Non-pigmented ciliary epithelial cell (primary cell): Measurements from ENCODE around the gene CCND3.
"Not testable (repeated sequence)": the region's sequence is repeated elsewhere in the genome, so short reads cannot be mapped to it uniquely, and the experiment has no call there.

Experiments
- DNase-seq: peaks from one replicate; pipeline ENCODE4 v3.0.0-alpha.2; 2010; ENCODE audit warnings: low read depth

Gene CCND3

DNA sequence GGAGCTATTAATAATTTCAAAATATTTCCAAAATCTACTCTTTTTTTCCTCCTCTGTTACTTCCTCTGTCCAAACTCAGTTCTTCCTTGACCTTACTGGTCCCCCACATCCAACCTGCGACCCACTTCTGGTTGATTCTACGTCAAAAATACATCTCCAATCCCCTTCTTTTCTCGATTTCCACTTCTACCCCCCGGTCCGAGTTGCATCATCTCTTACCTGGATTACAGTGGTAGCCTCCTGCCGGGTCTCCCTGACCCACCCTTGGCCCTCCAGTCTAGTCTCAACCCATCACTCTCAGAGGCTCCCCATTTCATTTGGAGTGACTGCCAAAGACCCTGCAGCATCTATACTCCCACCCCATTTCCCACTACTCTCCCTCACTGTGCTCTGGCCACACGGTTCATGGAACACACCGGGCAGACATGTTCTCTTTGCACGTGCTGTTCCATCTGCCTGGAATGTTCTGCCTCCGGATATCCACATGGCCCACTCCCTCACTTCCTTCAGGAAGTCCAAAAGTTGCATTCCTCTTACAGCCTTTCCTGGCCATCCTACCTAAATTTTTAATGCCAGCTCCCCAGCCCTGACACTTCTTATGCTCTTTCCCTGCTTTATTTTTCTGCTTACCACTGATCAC lies 6.1 kb upstream of the CCND3 start:
- no peak for DNase-seq

DNA sequence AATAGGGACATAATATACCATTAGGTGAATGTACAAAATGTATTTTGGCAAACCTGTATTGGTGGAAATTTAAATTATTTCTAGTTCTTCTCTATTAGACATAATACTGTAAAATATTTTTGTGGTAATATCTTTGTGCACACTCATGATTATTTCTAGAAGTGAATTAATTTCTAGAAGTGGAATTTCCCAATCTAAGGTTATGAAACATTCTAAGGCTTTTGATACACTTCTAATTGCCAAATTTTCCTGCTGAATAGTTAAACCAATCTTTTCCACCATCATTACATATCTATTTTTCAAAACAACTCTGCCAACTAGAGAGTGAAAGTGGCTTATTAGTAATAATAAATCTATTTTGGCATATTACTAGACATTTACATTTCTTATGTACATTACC lies 1.8 kb upstream of the CCND3 start:
- DNase-seq = no peak

DNA sequence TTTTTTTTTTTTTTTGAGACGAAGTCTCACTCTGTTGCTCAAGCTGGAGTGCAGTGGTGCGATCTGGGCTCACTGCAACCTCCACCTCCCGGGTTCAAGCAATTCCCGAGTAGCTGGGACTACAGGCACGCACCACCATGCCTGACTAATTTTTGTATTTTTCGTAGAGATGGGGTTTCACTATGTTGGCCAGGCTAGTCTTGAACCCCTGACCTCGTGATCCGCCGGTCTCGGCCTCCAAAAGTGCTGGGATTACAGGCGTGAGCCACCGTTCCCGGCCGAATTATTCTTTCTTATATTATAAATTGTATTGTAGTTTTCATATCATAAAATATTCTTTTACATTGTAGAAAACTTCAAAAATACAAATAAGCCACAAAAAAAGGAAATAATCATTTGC lies 1.3 kb upstream of the CCND3 start:
- not testable (repeated sequence) for DNase-seq

DNA sequence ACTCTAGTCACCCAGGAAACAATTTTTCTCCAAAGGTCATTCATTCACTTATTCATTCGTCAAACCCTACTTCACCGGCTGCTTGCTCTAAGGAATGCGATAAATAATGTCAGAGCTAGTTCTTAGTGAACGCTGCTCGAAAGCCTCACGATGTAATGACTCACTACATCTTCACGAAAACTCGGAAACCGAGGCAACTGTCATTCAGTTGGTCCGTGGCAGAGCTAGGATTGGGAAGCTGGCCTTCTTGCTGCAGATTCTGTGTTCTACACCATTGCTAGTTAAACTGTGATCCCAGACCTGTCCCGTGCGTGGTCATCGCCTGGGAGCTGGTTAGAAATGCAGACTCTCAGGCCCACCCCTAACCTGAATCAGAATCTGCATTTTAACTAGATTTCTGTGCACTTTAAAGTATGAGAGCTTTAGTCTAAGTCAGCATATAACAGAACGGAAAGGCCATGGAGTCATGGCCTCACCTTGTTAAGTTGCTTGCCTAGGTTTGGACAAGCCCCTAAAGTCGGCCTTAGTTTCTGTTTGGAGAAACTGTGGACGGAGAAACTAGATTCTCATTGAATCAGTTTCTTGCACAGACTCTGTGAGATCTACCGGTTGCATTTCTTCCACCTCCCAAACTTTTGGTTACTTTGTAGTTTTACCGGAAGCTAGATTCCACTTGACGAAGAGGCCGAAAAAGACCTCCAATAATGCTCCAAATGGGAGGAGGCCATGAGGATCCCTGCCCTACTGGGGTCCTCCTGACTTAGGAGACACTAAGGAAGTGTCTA lies 651 bp upstream of the CCND3 start:
- peak; percentile 71 for DNase-seq

DNA sequence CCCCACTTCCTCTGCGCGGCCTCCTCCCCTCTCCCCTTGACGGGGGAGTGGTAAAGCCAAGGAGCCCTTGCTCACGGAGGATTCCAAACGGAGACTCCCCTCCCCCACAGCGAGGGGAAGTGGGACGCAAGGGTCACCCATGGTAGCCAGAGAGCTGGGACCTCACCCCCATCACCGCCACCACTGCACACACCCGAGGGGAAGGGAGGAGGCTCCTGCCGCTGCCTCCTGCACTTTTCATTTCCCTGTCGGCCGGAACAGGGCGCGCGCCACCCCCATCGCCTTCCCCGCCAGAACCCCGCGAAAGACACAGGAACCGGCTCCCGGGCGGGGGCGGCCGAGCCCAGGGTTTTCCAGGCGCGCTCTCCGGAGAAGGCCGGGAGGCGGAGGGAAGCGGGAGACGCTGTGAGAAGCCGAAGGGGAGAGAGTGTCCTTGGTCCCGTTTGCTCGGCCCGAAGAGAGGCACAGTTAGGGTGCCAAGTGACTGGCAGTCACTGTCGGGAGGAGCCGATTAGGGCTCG lies 789 bp downstream of the CCND3 start:
- no peak for DNase-seq

DNA sequence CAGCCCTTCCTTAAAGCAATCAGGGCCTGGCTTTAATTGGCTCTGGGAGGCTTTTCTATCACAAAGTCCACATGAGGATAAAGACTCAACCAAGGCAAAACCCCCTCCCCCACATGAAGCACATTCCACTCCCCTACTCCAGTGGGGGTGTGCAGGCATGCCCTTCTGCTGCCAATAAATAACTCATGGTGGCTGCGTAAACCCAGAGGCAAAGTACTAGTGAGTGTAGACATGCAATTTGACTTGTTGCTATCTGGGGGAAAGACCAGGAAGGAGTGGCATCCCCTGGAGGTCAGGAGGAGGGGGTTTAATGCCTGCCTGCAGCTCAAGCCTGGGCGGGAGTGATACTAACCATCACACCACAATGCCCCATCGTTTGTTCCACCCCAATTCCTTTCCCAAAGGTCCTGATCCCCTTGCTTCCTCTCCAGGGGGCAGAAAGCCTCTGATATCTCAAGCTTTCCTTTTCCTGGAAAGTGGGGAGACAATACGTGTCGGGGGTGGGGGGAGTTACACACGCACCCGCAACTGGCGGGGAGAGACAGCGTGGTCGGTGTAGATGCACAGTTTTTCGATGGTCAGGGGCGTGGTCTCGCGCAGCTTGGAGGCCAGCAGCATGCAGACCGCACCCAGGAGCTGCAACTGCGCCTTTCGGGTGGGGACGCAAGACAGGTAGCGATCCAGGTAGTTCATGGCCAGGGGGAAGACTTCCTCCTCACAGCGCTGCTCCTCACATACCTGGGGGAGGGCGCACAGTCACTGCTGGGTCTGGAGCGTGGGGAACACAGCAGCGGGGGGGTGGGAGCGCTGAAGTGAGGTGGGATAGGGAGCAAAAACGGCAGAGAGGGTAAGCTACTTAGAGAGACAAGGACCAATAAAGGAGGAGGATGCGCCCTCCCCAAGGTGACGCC lies 1.5 kb downstream of the CCND3 start:
- DNase-seq = no peak

DNA sequence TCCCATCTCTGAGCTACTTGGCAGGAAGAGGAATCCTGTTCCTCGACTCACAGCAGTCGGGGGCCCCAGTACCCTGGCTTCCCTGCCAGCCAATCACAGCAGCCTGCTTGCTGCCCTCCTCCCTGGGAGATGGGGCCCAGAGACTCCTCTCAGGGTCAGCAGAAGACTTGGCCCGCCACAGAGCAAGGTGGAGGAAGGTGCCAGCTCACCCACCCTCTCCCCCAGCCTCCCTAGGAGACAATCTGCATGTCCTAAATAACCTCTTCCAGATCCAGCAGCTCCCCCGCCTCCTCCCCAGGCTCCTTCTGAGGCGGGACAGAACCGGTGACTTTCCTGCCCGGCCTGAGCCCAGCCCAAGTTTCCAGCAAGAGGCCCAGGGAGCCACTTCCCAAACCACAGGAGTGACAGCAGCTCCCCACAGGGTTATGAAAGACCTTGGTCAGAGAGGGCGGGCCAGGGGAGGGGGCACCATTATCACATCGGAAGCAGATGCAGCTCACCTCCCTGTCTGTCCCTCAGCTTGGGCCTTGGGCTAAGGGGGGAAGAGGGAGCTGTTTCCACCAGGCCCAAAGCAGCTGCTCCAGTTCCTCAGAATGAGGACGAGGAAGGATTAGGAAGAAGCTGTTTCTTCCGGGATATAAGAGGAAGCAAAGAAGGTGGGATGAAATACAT lies 2.3 kb downstream of the CCND3 start:
- no peak for DNase-seq

DNA sequence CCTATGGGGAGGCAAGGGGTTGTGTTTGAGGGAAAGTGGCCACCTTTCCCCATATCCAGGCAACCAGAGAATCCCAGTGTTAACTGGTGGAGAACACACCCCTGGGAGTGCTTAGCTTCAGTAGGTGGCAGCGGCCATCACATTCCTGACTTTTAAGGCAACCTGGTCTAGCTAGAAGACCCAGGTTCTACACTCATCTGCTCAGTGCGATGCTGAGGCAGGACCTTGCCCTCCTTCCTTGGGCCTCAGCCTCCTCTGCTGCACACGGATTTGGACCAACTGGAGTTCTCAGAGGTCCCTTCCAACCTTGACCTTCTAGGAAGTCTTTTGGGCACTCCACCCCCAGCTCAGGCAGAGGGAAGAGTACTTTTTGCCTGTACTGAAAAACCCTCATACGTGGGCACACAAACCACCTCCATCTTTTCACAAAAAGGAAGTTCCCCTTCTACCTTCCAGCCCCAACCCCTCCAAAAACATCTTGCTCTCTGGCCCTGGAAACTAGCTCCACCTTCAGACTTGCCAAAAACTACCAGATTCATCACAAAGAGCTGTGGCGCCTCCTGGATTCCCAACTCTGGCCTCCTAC lies 2.9 kb downstream of the CCND3 start:
- no peak for DNase-seq

DNA sequence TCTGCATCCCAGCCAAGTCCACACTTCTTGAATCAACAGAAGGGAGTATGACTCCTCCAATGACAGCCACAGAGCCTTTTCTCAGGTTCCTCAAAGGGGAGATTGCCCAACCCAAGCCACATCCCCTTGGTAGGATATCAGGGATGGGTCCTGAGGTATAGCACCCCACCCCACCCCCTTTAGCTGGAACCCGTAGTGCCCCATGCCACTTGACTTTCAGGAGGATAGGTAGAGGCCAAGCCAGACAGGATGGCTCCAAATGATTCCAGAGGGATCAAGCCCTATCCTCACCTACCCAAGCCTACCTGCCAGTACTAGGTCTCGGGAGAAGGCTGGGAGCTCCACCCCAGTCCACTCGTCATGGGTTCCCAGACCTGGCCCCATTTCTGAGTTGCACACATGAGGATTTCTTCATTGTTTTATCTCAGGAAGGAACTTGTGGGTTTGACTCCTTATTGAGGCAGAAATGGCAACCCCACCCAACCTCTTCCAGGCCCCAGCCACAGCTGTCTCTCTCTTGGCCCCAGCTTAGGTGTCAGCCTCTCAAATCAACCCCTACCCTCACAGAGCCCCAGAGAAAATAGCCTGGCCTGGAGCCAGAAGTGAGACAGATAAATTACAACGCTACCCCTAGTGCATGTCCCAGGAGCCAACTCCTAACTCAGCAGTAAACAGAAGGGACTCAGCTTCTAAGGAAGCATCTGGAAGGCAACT lies 3.6 kb downstream of the CCND3 start:
- DNase-seq = no peak

DNA sequence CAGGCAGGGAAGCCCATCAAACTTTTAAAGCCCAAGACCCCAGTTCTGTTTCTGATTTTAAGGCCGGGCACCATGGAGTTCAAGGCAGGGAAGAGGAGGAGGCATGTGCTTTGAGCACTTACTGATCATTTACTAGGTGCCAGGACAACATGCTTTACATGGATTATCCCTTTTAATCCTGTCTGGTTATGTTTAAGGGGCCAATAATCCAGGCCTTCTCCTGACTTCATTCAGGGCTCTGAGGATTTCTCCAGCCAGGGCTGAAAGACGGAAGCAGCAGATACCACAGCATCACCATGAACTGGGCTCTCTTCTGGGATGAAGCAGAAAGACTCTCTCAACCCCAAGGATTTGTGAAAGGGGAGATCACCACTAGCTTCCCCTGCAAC lies 4.1 kb downstream of the CCND3 start:
- DNase-seq = no peak

DNA sequence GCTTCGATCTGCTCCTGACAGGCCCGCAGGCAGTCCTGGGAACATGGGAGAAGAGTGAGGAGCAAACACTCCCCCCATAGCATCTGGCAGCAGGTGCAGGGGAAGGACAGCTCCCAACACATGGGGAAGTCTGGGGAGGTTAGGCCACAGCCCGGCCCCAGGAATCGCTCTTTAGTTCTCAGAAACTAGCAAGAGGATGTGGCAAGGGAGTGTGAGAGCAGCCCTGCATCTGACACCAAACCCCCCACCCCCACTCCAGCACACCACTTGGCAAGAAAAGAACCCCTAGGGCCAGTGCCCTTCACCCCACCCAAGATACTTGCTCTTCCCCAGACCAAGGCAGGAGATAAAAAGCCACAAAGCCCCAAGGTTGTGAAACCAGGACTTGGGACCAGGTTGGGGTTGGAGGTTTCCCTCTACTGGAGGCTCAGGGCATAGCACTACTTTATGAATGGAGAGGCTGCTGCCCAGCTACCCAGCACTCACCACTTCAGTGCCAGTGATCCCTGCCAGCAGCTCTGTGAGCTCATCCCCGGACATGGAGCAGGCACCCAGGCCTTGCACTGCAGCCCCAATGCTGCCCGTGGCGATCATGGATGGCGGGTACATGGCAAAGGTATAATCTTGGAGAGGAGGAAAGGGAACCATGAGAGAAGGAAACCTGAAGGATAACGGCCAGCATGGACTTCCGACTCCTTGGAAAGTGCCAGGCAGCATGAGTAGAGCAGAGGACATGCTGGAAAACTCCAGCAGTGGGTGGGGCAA lies 5.4 kb downstream of the CCND3 start:
- DNase-seq = peak; percentile 60

DNA sequence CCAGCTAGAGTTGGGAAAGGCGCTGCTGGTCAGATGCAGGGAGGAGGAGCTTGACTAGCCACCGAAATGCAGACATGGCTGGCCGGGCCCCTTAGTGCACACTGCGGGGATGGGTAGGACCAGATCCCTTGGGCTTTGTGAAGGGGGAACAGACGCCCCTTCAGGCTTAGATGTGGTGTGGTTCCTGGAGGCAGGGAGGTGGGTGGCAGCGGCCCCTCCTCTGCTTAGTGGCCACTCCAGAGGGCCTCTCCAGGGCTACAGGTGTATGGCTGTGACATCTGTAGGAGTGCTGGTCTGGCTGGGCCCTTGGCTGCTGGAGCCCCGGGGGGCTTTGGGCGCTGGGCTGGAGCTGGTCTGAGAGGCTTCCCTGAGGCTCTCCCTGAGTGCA lies 5.9 kb downstream of the CCND3 start:
- DNase-seq = no peak

DNA sequence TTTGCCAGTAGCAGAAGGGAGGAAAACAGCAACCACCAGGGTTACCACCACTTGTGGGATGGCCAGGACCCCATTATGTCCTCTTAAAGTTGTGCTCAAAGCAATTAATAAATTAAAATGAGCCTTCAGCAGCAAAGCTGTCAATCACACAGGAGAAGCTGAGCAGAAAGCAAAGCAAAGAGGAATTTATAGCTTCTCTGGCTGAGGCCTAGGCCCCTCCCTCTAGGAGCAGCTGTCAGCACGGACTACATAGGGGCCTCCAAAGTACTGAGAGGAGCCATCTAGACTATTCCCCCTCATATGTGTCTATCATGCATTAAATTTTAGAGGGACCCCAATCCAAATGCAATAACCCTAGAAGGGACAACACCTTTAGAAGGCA lies 6.4 kb downstream of the CCND3 start:
- DNase-seq = no peak

DNA sequence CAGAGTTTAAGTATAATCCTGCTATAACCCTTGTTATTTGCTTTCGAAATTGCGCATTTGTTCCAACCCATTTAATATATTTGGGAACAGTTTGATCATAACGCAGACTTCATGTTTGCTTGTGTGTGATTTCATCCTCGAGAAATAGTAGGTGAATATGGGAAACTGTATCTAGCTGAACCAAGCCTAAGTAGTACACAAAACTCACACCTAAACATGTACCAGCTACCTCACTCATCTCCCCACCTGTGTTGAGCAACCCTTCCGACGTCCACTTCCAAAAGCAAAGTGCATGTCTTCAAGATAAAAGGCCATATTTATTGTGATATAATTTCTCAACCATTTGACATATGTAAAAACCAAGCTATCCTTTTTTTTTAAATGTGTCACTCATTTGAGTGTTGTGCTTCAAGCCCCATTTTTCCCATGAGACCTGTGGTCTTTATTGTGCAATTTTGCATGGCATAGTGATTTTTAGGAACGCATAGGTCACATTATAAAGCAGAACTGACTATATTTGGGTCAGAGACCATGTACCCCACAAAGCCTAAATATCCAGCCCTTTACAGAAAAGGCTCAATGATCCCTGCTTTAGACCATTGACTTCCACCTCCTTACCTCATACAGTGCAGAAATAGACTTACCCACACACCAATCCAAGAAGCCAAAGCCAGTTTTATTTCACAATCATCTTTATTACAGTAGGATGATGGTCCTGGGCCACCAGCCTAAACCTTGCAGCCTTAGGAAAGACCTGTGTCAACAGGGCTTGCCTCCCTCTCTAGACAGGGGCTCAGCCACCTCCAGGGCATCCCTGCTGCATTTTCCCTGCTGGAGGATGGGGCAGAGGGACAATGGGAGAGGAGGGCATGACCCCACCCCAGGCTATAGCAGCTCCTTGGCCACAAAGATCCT lies 7.1 kb downstream of the CCND3 start:
- no peak for DNase-seq

DNA sequence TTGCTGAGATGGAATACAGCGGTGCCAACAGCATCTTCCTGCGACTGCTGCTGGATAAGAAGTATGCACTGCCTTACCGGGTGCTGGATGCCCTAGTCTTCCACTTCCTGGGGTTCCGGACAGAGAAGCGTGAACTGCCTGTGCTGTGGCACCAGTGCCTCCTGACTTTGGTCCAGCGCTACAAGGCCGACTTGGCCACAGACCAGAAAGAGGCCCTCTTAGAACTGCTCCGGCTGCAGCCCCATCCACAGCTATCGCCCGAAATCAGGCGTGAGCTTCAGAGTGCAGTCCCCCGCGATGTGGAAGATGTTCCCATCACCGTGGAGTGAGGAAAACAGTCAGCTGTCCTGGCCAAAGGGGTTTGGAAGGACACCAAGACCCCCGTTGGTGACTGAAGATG lies 9.2 kb downstream of the CCND3 start:
- DNase-seq = no peak

DNA sequence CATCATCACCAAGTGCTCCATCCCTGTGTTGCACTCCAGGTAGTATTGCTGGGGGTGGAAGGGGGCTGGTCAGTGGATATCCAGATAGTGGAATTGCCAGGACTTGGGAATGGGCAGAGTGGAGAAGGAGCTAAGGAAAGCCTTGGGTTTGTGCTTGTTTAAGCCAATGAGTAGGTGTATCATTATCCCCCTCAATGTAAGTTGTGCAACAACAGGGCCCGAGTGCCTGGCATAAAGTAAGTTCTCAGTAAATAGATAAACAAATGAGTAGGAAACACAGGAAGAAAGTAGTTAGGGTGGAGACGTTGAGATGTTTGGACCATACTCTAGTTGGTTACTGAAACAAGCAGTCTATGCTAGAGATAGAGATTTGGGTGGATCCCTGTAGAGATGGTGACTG lies 9.8 kb downstream of the CCND3 start:
- DNase-seq = no peak

DNA sequence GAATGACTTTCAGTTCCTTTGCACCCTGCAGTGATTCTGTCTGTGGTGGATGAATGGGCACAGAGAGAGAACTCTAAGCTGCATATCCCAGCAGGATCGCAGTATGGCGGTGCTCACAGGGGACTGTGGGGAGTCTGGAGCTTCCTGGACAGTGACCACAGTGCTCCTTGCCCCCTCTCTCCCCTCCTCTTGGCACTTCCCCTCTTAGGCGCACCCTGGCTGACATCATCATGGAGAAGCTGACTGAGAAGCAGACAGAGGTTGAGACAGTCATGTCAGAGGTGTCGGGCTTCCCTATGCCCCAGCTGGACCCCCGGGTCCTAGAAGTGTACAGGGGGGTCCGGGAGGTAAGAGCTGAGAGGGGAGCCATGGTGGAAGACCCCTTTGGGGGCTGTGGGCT lies 11.7 kb downstream of the CCND3 start:
- no peak for DNase-seq

DNA sequence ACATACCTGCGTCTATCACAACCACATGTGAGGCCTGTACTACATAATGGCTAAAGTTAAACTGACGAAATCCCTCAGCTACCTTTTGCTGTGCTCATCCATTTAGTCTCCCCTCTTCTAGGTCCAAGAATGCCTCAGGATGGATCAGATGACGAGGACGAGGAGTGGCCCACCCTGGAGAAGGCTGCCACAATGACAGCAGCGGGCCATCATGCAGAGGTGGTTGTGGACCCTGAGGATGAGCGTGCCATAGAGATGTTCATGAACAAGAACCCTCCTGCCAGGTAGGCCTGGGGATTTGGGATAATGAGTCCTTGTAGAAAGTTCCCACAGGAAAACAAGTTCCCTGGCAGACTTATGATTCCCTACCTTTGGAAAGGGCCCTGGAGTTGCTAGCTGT lies 14.4 kb downstream of the CCND3 start:
- no peak for DNase-seq

DNA sequence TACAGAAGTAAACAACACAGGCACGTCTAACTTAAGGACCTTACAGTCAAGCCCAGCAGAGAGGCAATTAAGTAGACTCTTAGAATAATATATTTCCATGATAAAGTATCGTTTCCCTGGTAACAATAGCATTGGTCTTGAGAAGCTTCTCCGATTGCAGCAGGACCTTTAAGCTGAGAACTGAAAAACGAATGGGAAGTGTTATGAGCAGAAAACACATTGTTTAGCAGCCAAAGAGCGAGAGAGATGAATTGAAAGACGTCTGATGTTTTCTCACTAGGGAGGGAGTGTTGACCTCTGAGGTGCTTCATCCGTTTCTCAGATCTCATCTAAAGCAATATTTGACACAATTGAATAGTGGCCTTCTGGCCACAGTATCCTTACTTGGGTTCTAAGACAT lies 19.5 kb downstream of the CCND3 start:
- DNase-seq = no peak

DNA sequence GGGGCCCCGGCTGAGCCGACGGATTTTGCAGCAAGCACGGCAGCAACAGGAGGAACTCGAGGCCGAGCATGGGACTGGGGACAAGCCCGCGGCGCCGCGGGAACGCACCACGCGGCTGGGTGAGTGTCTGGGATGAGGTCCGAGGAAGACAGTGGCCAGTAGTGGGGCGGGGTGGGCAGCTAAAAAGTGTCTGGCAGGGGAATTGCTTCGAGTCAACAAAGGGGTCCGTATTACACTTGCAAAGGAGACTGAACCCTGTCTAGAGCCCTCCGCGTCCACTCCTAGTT lies 20.0 kb downstream of the CCND3 start:
- DNase-seq = no peak
